Panc1 (cell line): Measurements from ENCODE around the gene C11orf87. TPM values are rescaled to one million over a fixed set of nuclear protein-coding genes. Genes with fewer than 3 reads are reported as not detected.

ENCODE experiments used
- ATAC-seq: fragments of 200-7000 bp; cut with Tn5 transposase; 2 replicates; pipeline ENCODE4 v1.9.1; 2020; ENCODE audit warnings: mild to moderate bottlenecking, moderate library complexity
- BruUV-seq: library from RNA; stranded (reverse); fragments of 400-500 nt; replicated peaks from 2 replicates; lab custom pipeline; 2021; lab: Mats Ljungman, UMichigan
- CTCF ChIA-PET: fragments of 300-600 bp; sonication (Branson Sonifier 250); formaldehyde crosslinking; loops from one replicate; lab custom pipeline; 2022; ENCODE audit warnings: antibody characterized with exemption; lab: Charles Lee
- POLR2A ChIA-PET: fragments of 300-600 bp; sonication (Branson Sonifier 250); formaldehyde crosslinking; loops from one replicate; lab custom pipeline; 2022; ENCODE audit warnings: antibody characterized with exemption; lab: Charles Lee
- DNase-seq: peaks from one replicate; pipeline ENCODE4 v3.0.0-alpha.2; 2010; ENCODE audit warnings: low read depth, low spot score
- H3K27ac ChIP-seq: 2 replicates; pipeline ENCODE4 v1.5.1; 2011; ENCODE audit warnings: mild to moderate bottlenecking, low read length, inconsistent platforms
- H3K27me3 ChIP-seq: fragments of 200-500 bp; sonication (Bioruptor generic); 2 replicates; pipeline ENCODE4 v1.6.0; 2014; ENCODE audit warnings: low read length, inconsistent platforms; ENCODE audit not compliant: control insufficient read depth, insufficient read depth
- H3K36me3 ChIP-seq: fragments of 200-500 bp; sonication (Bioruptor generic); 2 replicates; pipeline ENCODE4 v1.5.1; 2014; ENCODE audit warnings: inconsistent platforms, mild to moderate bottlenecking, low read length, moderate library complexity; ENCODE audit not compliant: control insufficient read depth, insufficient read depth
- H3K4me1 ChIP-seq: 2 replicates; pipeline ENCODE4 v1.5.1; 2011; ENCODE audit warnings: inconsistent platforms, mild to moderate bottlenecking, low read length, moderate library complexity; ENCODE audit not compliant: control insufficient read depth, insufficient read depth
- H3K4me3 ChIP-seq, 2 experiments: 2 replicates each; pipeline ENCODE4 v1.5.1; 2011 to 2012; ENCODE audit warnings: low read depth in 2 of 2, low read length in 2 of 2, mild to moderate bottlenecking in 2 of 2, inconsistent platforms in 1 of 2, moderate library complexity in 1 of 2
- H3K9me3 ChIP-seq: fragments of 200-500 bp; sonication (Bioruptor generic); 2 replicates; pipeline ENCODE4 v1.5.1; 2014; ENCODE audit warnings: low read depth, mild to moderate bottlenecking, inconsistent platforms, low read length, moderate library complexity; ENCODE audit not compliant: control insufficient read depth, insufficient read depth
- CTCF ChIP-seq: fragments of 450-650 bp; IDR thresholded peaks from 2 replicates; pipeline ENCODE4 v1.5.1; 2017; ENCODE audit warnings: mild to moderate bottlenecking
- POLR2AphosphoS5 ChIP-seq: IDR thresholded peaks from 2 replicates; pipeline ENCODE4 v1.6.1; 2012; ENCODE audit warnings: mild to moderate bottlenecking, low read depth, low read length, moderate library complexity
- REST ChIP-seq, 2 experiments: IDR thresholded peaks; 2 replicates each; pipeline ENCODE4 v1.6.1; 2011 to 2012; ENCODE audit warnings: low read depth in 2 of 2, control low read depth in 1 of 2, low read length in 1 of 2, mild to moderate bottlenecking in 1 of 2, moderate library complexity in 1 of 2; ENCODE audit not compliant: insufficient read depth in 1 of 2
- SIN3A ChIP-seq: IDR thresholded peaks from 2 replicates; pipeline ENCODE4 v1.6.1; 2012; ENCODE audit warnings: low read depth, mild to moderate bottlenecking, low read length, moderate library complexity, borderline replicate concordance; ENCODE audit not compliant: insufficient read depth
- TCF7L2 ChIP-seq: IDR thresholded peaks from 2 replicates; pipeline ENCODE4 v1.6.1; 2011; ENCODE audit warnings: mild to moderate bottlenecking, low read depth, low read length, inconsistent platforms
- in situ Hi-C: cut with HindIII; loops from 2 replicates; pipeline ENCODE4 v1.10.0; 2016; ENCODE audit warnings: low sequenced_read_pairs, low pct_unique_long_range_greater_than_20kb
- intact Hi-C: fragments of 100-400 bp; cut with micrococcal nuclease; formaldehyde crosslinking; loops from one replicate; pipeline ENCODE4 v1.10.0; 2022; ENCODE audit not compliant: unreplicated experiment
- total RNA-seq: library from RNA; stranded (reverse); gene quantifications from one replicate; pipeline ENCODE4 v1.2.1, GENCODE V29; 2021; ENCODE audit not compliant: unreplicated experiment

Gene C11orf87
- total RNA-seq, 1 experiment from 2014 or later: not detected

GRCh38 chr11:109439684-109440083, 17.7 kb downstream of the C11orf87 start:
- DNase-seq (no peak), ATAC-seq (no peak)
- H3K27ac ChIP-seq: no peak overlapping the region
- no peaks in the 10 kb centered on the region for H3K36me3 ChIP-seq
- no peaks in the 10 kb centered on the region for H3K9me3 ChIP-seq
- CTCF ChIA-PET: no interaction called here
- H3K4me1 ChIP-seq: no peaks in the 10 kb centered on the region
- no TSS peak for BruUV-seq
- in situ Hi-C loops (no loop called here), intact Hi-C loops (no loop called here)
- no peak for TF ChIP-seq POLR2AphosphoS5
- TF ChIP-seq REST (IDR thresholded peaks at IDR 0.05; ENCODE audit: insufficient read depth in 1 of 2, low read depth in 2 of 2, low read length in 1 of 2): no peak
- TF ChIP-seq SIN3A: no peak
- TF ChIP-seq CTCF: no peak
- no peak for TF ChIP-seq TCF7L2
- no peaks in the 10 kb centered on the region for H3K27me3 ChIP-seq
- POLR2A ChIA-PET: no interaction called here
- H3K4me3 ChIP-seq: no peak overlapping the region

- H3K9me3 ChIP-seq: no peaks in the 10 kb centered on the region
- no TSS peak for BruUV-seq
- in situ Hi-C loops: no loop called here
- POLR2A ChIA-PET: no interaction called here
- no peak for ATAC-seq
- DNase-seq: no peak
- H3K36me3 ChIP-seq: no peaks in the 10 kb centered on the region
- no peak overlapping the region for H3K27ac ChIP-seq
- no peaks in the 10 kb centered on the region for H3K27me3 ChIP-seq
- no peak for TF ChIP-seq TCF7L2
- TF ChIP-seq POLR2AphosphoS5: no peak
- no peak for TF ChIP-seq CTCF
- TF ChIP-seq REST (IDR thresholded peaks at IDR 0.05; ENCODE audit: insufficient read depth in 1 of 2, low read depth in 2 of 2, low read length in 1 of 2): no peak
- TF ChIP-seq SIN3A: no peak
- no peak overlapping the region for H3K4me3 ChIP-seq
- H3K4me1 ChIP-seq: no peaks in the 10 kb centered on the region
- intact Hi-C loops: no loop called here
- CTCF ChIA-PET: no interaction called here
Measured at GRCh38 chr11:109443052-109443451, 21.1 kb downstream of the C11orf87 start.
